Transverse colon (tissue), 4 donors: ENCODE measurements around the gene SMYD3. TPM values are rescaled to one million over a fixed set of nuclear protein-coding genes. Genes with fewer than 3 reads are reported as not detected.

ENCODE experiments used
- DNase-seq: peaks from one replicate; pipeline ENCODE4 v3.0.0-alpha.2; 2019
- H3K27ac ChIP-seq, 4 donors: fragments of 200-600 bp; sonication (generic); 2 replicates each; pipeline ENCODE4 v1.5.1; 2016 to 2018; ENCODE audit warnings: inconsistent platforms in 4 of 4
- H3K27me3 ChIP-seq: fragments of 200-600 bp; sonication (generic); 2 replicates; pipeline ENCODE4 v1.5.1; 2017; ENCODE audit warnings: inconsistent platforms
- H3K36me3 ChIP-seq, 4 donors: fragments of 200-600 bp; sonication (generic); 2 replicates each; pipeline ENCODE4 v1.5.1; 2017 to 2019; ENCODE audit warnings: inconsistent platforms in 4 of 4
- H3K4me1 ChIP-seq, 4 donors: fragments of 200-600 bp; sonication (generic); 2 replicates each; pipeline ENCODE4 v1.5.1; 2017 to 2020; ENCODE audit warnings: inconsistent platforms in 4 of 4
- H3K4me3 ChIP-seq, 4 donors: fragments of 200-600 bp; sonication (generic); 1 replicate in 1 of 4; 2 replicates in 3 of 4; pipeline versions ENCODE4 v1.5.1 to v1.6.1; 2017 to 2019; ENCODE audit warnings: inconsistent platforms in 4 of 4
- H3K9me3 ChIP-seq, 2 donors: fragments of 200-600 bp; sonication (generic); 2 replicates each; pipeline ENCODE4 v1.5.1; 2017 to 2019; ENCODE audit warnings: inconsistent platforms in 2 of 2
- CTCF ChIP-seq, 5 experiments: fragments of 200-600 bp in 3 of 5; fragments of 450-650 bp in 2 of 5; sonication (generic) in 3 of 5; IDR thresholded peaks; 1 replicate in 2 of 5; 2 replicates in 3 of 5; pipeline ENCODE4 v1.5.1; 2016 to 2017; ENCODE audit warnings: antibody characterized with exemption in 5 of 5, inconsistent platforms in 3 of 5, mild to moderate bottlenecking in 2 of 5, moderate library complexity in 1 of 5
- EP300 ChIP-seq: sonication (generic); formaldehyde crosslinking; IDR thresholded peaks from one replicate; pipeline ENCODE4 v1.6.1; 2017; ENCODE audit warnings: antibody characterized with exemption, low read depth
- POLR2A ChIP-seq: fragments of 450-650 bp; IDR thresholded peaks from one replicate; pipeline ENCODE4 v1.6.1; 2016; ENCODE audit warnings: antibody characterized with exemption, mild to moderate bottlenecking, moderate library complexity
- POLR2AphosphoS5 ChIP-seq, 3 donors: sonication (generic); formaldehyde crosslinking; IDR thresholded peaks; one replicate each; pipeline ENCODE4 v1.6.1; 2016; ENCODE audit warnings: antibody characterized with exemption in 3 of 3
- WGBS, 2 donors: methylation state at CpG; one replicate each; pipeline ENCODE4 v1.1.5; 2018; ENCODE audit warnings: low coverage in 1 of 2; 5-methylcytosine and 5-hydroxymethylcytosine counted together
- in situ Hi-C, 4 donors: fragments of 200-750 bp; cut with MboI; loops; one replicate each; pipeline versions ENCODE4 v1.15.0 to v1.15.1; 2017; ENCODE audit warnings: low sequenced_read_pairs in 3 of 4, low pct_ligation_motif_present in 1 of 4, low pct_unique_long_range_greater_than_20kb in 1 of 4
- intact Hi-C: fragments of 100-400 bp; cut with DNase I; formaldehyde crosslinking; loops from one replicate; pipeline ENCODE4 v1.15.1; 2023; ENCODE audit warnings: low total_unique reads
- total RNA-seq, 4 donors: library from RNA; depleted of rRNA; stranded (reverse); fragments of >200 nt; gene quantifications; one replicate each; pipeline ENCODE4 v1.1.0, GENCODE V29; 2016

SMYD3 gene
- total RNA-seq, 4 donors from 2014 or later: 10.5 to 31.3 (median 25.8) TPM

- in situ Hi-C loops: no loop called here
- Histone ChIP-seq H3K36me3 (no peaks in the 10 kb centered on the region), H3K9me3 (no peaks in the 10 kb centered on the region), H3K27me3 (no peaks in the 10 kb centered on the region), H3K4me1 (no peaks in the 10 kb centered on the region), H3K4me3 (no peak overlapping the region), H3K27ac (no peak overlapping the region)
- no peak for DNase-seq
- TF ChIP-seq POLR2A (no peak), POLR2AphosphoS5 (IDR thresholded peaks at IDR 0.05) (no peak), CTCF (IDR thresholded peaks at IDR 0.05) (no peak), EP300 (no peak)
- 94 to 100% methylated on average over 4 to 7 of the region's 7 CpGs for WGBS, 2 donors
- intact Hi-C loops: no loop called here
Measured at GRCh38 chr1:246413430-246413829, 93.6 kb downstream of the SMYD3 start.

- in situ Hi-C loops: no loop called here
- H3K36me3 ChIP-seq: no peaks in the 10 kb centered on the region
- 80 to 84% methylated on average over 6 to 7 of the region's 7 CpGs for WGBS, 2 donors
Measured at GRCh38 chr1:246404078-246404477, 103.0 kb downstream of the SMYD3 start.

GRCh38 chr1:246398126-246398813 lies 108.8 kb downstream of the SMYD3 start:
- no peaks in the 10 kb centered on the region for H3K36me3 ChIP-seq
- no peaks in the 10 kb centered on the region for H3K4me1 ChIP-seq
- no peaks in the 10 kb centered on the region for H3K9me3 ChIP-seq
- 61 to 83% methylated on average over 1 to 7 of the region's 7 CpGs for WGBS, 2 donors
- no peak overlapping the region for H3K4me3 ChIP-seq
- intact Hi-C loops: no loop called here
- DNase-seq: peak; percentile 12
- in situ Hi-C loops: no loop called here
- no peak overlapping the region for H3K27ac ChIP-seq
- no peaks in the 10 kb centered on the region for H3K27me3 ChIP-seq
- TF ChIP-seq POLR2AphosphoS5 (IDR thresholded peaks at IDR 0.05): no peak
- no peak for TF ChIP-seq POLR2A
- no peak for TF ChIP-seq EP300
- TF ChIP-seq CTCF (IDR thresholded peaks at IDR 0.05): no peak

More at GRCh38 chr1:246404078-246404477, 103.0 kb downstream of the SMYD3 start:
- Histone ChIP-seq H3K4me3 (no peak overlapping the region), H3K27me3 (no peaks in the 10 kb centered on the region), H3K9me3 (no peaks in the 10 kb centered on the region), H3K27ac (no peak overlapping the region), H3K4me1 (no peaks in the 10 kb centered on the region)
- intact Hi-C loops: no loop called here
- DNase-seq: no peak
- TF ChIP-seq CTCF (IDR thresholded peaks at IDR 0.05) (no peak), POLR2AphosphoS5 (IDR thresholded peaks at IDR 0.05) (no peak), POLR2A (no peak), EP300 (no peak)

GRCh38 chr1:246397046-246397445 lies 110.0 kb downstream of the SMYD3 start:
- in situ Hi-C loops: no loop called here
- no peaks in the 10 kb centered on the region for H3K4me1 ChIP-seq
- H3K27me3 ChIP-seq: no peaks in the 10 kb centered on the region
- intact Hi-C loops: no loop called here
- H3K4me3 ChIP-seq: no peak overlapping the region
- TF ChIP-seq EP300 (no peak), POLR2A (no peak), CTCF (IDR thresholded peaks at IDR 0.05) (no peak), POLR2AphosphoS5 (IDR thresholded peaks at IDR 0.05) (no peak)
- no peaks in the 10 kb centered on the region for H3K9me3 ChIP-seq
- no peak overlapping the region for H3K27ac ChIP-seq
- H3K36me3 ChIP-seq: no peaks in the 10 kb centered on the region
- 95% methylated on average over 5 of the region's 5 CpGs; no CpG with 5 or more reads in 1 of the 2 donors for WGBS, 2 donors
- DNase-seq: no peak
